HG03064 (cell line): ENCODE measurements around the gene NEU2.
"Not testable (repeated sequence)": the region's sequence is repeated elsewhere in the genome, so short reads cannot be mapped to it uniquely, and the experiment has no call there.

Source experiments
- ATAC-seq: cut with Tn5 transposase; IDR thresholded peaks from one replicate; pipeline ENCODE4 v1.9.1; 2021; ENCODE audit warnings: low read depth; ENCODE audit not compliant: unreplicated experiment

The NEU2 gene

DNA sequence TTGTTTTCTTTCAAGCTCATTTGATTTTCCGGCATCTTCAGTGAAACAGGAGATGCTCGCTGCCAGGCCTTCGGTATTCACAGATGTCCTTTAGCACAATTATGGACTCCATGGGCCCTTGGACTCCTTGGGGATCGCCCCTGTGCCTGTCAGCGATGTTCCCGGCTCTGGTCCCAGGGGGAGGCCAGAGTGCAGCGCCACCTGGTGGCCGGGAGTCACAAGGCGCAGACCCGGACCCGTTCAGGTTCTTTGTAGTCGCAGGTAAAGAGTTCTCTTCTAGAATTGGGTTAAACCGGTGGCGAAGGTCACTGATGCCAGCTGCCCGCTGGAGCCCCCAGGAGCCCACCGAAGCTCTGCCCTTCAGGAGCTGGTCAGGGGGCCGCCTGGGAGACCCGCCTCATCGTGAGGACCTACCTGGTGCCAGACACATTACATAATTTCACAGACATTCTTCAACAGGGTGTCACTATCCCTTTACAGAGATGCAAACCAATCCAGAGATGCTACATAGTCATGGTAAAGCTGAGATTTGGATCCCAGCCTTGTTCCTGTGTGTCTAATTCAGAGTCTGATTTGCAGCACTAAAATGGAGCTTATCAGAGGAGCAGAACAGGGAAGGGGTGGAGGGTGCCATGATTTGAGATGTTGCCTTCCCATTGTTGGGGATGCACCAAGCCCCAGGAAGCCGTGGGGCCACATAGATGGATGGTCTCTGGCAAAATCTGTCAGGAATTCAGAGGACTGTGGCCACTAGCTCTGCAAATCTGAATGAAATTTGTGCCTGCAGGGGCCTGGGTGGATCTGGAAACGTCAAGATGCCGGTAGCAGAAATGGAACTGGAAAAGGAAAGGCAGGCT lies 21.7 kb downstream of the NEU2 start:
- ATAC-seq, result no peak

DNA sequence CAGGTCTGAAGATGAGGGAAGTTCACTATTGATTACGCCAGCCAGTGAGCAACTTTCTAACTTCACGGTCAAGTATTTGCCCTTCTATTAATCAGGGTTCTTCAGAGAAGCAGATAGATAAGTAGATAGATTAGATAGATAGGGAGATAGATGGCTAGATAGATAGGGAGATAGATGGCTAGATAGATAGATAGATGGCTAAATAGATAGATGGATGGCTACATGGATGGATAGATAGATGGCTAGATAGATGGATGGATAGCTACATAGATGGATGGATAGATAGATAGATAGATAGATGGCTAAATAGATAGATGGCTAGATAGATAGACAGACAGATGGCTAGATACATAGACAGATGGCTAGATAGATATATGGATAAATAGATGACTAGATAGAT lies 22.9 kb downstream of the NEU2 start:
- ATAC-seq, result no peak

DNA sequence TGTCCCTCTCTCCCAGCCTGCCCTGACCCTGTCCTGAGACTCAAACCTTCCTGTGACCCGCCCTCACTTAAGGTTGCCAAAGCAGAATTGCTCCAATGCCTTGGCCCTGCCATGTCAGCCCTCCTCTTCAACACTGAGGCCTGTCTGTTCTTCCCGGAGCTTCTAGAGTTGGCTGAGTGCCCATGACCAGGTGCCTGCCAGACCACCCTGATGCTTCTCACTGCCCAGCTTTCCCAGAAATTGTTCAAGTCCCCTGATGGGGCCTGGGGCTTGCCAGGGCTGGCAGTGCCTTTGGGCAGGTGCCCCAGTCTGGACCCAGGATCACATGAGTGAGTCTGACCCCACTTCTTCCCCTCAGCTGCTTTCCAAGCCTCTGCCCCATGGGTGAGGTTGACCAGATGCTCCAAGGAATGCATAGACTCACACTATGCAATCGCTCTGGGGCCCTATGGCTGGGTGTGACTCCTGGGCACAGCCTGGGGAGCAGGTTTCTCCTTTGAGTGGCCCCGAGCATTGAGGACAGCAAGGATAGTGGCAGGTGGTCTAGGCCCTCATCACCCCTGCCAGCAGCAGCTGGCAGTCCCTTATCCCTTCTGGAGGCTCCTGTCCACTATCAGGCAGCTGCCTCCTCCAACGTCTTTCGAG lies 24.6 kb downstream of the NEU2 start:
- ATAC-seq, result no peak

DNA sequence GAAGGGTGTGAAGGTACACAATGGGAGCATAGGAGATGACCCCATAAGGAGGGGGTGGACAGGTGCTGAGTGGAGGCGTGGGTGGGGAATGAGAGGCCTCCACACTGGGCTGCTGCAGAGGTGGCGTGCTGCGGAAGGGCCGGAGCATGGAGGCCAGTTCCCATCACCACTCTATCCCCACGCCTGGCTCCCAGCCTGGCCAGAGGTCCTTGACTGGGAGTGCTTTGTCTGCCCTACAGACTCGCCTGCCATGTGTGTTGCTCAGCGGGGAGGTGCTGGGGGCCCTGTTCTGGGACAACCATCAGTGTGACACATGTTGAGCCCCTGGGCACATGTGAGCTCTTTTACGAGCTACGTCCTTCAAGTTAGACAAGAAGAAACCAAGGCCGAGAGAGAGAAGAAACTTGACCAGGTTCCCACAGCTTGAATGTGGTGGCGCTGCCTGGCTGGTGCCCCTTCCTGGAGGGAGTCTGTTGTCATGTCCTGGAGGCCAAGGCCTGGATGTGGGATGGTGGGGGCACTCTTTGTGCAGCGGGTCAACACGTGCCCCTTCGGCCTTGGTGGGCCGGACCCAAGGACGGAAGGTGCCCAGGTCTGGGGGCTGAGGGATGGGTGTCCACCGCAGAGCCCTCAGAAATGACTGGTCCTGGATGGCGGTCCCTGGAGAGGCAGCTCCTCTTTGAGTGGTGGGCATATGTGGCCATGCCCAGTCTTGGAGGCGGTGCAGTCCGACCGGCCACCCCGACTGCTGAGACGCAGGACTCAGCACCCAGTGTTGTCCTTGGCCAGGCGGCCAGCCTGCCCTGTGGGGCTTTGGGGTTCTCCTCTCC lies 26.5 kb downstream of the NEU2 start:
- ATAC-seq, result no peak

DNA sequence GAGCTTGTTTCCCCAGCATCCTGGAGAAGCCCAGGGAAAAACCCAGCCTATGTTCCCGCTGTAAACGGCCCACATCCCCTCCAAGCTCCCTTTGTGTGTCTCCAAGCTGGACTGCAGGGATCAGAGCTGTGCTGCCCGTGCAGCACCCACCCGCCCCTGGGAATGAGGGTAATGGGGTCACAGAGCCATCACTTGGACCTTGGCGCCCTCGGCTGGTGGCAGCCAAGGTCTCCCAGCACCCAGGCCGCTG lies 27.0 kb downstream of the NEU2 start:
- no peak for ATAC-seq

DNA sequence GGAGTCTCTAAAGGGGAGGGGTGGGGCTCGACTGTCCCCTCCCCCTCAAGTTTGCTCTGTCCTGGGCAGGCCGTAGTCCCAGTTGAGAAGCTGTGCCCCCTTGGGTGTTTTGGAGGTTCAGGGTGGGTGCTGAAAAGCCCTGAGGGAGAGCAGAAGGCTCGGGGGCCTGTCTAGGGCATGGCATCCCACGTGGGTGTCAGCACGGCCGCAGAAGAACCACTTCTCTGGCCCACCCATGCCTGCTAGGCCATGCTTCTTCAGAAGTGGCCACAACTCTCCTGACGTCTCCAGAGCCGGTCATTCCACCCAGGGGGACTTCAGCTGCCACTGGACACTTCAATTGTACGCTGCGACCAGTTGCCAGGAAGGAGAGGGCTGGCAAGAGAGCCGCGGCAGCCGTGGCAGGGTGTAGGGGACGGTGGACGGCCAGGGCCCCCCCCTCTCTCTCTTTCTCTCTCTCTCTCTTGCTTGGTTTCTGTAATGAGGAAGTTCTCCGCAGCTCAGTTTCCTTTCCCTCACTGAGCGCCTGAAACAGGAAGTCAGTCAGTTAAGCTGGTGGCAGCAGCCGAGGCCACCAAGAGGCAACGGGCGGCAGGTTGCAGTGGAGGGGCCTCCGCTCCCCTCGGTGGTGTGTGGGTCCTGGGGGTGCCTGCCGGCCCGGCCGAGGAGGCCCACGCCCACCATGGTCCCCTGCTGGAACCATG lies 27.5 kb downstream of the NEU2 start, which contains the start of gene INPP5D:
INPP5D (plus strand) TSS at position 546 of the 704 bp plus-strand sequence; CDS start at position 683, 137 bp downstream.
- peak; percentile 36 for ATAC-seq

DNA sequence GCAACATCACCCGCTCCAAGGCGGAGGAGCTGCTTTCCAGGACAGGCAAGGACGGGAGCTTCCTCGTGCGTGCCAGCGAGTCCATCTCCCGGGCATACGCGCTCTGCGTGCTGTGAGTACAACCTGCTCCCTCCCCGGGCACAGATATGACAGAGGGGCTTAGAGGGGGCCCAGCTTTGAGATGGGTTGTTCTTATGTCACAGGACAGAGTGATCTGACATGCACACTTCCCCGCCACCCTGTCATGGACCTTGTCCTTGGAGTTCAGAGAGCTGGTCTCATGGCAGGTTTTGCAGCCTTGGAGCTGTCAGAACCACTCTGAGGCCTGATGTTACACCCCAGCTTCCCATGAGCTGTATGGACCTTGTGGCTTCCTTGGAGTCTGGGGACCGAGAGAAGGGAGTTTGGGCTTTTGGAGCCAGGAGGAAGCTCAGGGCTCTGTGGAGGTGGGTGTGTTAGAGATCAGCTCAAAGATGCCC lies 28.1 kb downstream of the NEU2 start:
- no peak for ATAC-seq

DNA sequence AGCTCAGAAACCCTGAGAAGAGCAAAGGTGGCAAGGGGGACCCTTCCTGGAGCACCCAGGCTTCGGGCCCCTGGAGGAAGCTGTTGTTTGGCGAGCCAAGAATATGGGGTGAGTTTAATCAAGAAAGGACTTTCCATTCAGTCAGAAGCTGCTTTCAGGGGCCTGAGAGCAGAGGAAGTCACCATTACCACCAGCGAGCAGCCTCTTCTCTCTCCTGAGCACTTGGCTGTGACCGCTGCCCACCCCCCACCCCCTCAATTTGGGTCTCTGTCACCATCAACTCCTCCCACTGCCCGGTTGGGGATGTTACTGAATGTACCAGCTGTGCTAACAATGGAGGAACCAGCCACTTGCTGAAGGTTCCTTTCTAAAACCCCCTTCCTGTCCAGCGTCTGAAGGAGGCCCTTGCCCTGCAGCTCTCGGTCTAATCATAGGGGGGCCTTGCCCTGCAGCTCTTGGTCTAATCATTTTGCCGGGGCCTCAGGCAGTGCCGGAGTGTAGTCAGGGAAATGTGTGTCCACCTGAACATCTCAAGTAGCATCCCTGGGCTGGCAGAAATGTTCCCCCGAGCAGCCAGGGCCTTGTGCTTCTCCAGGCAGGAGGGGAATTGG lies 28.6 kb downstream of the NEU2 start:
- ATAC-seq, result no peak

DNA sequence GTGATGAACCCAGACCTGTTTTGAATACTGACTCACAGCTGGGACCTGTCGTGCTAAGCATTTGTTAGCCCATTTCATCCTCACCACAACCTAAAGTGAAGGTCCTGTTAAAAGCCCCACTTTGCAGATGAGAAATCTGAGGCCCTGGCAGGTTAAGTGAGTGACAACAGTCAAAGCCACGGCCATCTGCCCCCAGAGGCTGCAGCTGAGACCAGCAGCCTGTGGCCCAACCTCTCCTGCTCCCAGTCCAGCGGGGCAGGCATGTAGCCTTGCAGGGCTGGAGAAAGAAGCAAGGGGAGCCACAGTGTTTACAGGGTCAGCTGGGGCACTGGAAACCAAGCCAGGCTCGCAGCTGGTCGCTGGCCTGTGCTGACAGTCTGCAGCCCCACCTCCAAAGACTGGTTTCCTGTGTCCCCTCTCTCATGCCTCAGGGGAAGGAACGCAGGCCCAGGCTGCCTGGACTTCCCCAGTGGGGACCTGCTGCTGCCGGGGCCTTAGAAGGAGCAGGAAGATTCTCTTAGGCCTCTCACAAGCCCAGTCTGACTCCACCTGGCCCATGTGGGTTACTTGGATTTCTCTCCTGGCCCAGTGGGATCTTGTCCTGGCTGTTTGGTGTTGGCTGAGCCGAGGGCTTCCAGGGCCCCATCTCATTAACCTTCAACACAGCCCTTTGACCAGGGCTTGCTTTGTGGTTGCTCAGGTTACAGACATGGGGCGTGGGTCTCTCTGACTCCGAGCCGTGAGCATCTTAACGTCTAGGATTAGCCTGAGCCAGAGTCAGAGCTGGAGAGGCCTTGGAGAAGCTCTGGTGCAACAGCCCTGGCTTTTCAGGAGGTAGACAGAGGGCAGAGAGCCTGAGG lies 29.3 kb downstream of the NEU2 start:
- no peak for ATAC-seq

DNA sequence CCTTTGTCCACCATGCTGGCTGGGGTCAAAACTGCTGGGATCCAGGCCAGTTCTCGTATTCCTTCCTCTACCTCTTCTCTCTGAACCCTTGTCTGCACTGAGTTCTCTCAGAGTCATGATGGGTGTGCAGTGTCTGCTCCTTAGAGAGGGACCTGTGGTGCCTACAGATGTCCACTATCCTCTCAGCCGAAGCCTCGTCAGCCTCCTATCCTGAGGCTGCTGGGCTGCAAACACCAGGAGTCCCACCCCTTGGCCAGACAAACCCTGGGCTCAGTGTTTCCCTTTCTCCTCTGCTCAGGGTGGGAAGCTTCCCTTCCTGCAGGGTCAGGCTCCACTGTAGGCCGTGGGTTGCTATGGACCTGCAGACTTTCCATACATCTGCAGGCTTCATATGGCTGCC lies 30.0 kb downstream of the NEU2 start:
- ATAC-seq, result no peak

DNA sequence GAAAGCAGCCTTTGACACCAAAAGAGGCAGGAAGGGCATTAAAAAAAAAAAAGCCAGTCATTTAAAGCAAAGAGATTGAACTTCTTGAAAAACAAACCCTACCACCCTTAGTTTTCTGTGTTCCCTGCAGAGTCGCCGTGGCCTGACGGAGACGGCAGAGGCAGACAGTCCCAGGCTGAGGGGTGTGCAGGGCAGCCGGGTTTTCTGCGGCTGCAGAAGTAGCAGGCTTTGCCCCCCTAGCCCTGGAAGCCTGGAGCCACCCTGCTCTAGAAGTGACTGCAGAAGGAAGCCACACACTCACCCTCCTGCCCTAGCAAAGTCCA lies 30.4 kb downstream of the NEU2 start:
- ATAC-seq, result no peak

DNA sequence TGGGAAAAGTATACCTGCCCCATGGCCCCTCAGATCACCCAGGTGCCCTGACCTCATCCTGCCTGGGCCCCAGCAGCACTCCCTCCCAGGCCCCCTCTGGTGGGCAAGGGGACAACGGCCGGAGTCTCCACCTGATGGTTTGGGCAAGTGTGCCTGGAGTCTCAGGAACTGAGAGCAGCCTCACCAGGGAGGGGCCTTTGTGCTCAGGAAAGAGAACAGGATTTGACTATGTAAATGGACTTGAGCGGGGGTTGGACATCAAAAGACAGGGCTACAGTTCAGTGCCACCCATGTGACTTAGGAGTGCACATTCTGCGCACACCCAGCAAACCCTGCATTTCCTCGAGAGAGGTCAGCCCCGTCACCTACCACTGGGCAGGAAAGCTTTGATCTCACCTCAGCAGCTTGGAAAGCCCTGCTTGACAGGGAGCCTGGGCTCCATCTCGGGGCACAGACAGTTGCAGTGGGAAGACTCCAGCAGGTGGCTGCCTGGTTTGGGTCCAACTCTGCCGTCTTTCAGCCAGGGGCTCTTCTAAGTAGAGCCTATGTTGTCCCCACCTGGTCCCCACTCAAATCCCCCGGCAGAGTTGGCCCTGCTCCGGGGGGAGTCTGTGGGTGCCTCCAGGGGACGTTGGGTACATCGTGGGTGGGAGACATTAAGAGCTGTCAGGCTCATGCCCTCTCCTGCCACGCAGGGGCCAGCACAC lies 30.9 kb downstream of the NEU2 start:
- peak; percentile 44 for ATAC-seq

DNA sequence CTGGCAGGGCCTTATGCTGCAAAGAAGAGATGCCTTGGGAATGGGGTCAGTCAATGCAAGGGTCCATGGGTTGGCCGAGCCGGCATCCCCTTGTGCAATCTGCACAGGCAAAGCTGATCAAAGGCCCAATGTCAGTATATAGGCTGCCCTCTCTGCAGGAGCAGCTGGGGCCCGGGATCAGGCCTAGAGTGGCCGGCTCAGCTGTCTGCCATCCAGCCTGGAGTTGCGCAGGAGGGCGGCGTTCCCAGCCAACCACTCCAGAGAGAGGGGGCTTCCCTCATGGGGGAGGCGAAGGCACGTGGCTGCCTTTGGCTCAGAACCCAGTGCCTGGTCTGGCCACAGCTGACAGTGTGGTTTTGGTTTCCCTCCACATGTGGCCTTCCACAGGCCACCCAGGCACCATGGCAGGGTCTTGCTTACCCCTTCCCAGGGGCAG lies 31.5 kb downstream of the NEU2 start:
- no peak for ATAC-seq

DNA sequence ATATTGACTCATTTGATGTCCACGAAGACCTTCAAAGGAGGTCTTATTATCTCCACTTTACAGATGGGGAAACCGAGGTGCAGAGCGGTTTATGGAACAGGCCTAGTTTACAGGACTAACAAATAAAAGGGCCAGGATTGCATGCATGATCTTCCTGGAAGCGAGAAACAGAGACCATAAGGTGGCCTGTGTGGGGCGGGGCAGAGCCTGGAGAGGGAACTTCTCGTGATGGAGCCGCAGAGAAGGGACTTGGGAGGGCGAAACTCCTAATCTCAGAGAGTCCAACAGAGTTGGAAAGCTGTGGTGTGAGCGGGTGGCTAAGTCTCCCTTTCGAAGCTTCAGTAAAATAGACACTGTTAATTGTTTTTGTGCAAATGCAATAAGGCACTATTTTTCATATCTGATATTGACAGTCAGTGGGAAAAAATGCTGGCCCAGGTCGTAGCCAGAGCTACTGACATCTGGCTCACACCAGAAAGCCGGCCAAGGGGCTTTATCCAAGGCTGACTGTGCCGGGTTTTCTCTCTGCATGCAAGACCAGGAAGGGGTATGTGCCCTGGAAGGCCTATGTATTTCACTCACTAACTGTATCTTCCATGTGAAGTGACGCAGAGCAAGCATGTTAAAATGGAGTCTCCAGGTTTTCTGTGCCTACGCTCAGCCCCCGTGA lies 32.2 kb downstream of the NEU2 start:
- ATAC-seq, result no peak

DNA sequence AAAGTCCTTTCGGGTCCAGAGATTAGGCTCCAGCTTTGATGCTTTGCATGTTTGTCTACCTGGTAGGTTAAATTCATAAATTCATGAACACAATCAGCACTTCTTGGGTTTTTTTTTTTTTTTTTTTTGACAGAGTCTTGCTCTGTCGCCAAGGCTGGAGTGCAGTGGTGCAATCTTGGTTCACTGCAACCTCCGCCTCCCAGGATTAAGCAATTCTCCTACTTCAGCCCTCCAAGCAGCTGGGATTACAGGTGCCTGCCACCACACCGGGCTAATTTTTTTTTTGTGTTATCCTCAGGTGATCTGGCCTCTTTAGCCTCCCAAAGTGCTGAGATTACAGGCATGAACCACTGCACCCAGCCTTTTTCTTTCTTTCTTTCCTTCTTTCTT lies 32.7 kb downstream of the NEU2 start:
- ATAC-seq, result not testable (repeated sequence)

DNA sequence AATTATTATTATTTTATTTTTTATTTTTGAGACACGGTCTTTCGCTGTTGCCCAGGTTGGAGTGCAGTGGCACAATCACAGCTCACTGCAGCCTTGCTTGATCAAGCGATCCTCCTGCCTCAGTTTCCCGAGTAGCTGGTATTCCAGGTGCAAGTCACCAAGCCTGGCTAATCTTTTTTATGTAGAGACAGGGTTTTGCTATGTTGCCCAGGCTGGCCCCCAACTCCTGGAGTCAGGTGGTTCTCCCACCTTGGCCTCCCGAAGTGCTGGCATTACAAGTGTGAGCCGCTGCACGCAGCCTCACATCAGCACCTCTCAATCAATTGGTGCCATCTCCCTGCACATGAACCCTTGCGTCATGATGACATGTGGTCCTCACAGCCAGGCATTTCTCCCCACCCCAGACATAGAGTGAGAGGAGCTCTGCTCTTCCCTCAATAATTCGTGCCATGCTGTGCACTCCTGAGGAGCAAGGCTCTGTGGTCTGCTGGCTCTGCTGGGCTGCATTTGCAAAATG lies 33.5 kb downstream of the NEU2 start:
- no peak for ATAC-seq

DNA sequence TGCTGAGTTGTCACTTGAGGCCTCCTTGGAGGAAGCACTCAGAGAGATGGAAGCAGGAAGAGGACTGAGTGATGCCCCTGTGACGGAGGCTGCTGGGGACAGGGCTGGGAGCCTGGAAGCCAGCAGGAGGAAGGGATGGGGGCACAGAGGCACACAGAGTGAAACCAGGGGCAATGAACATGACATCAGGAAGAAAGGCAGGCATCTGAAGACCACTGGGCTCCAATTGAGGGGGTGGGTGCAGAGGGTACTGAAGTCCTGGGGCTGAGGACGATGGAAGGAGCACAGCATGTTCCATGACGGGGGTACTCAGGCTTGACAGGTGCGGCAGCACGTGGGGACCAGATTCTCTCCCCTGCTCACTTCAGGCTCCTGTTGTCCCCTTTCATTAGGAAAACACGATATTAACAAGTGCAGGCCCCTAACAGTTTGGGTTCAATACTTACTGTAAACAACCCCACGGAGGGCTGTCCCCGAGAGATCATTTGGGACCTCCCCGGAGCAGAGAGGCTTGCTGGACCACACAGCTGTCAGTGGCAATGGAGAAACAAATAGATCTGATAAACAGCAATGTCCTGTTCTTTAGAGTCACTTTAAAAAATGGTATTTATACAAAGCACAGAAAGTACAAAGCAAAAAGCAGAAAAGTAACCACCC lies 36.4 kb downstream of the NEU2 start:
- no peak for ATAC-seq

DNA sequence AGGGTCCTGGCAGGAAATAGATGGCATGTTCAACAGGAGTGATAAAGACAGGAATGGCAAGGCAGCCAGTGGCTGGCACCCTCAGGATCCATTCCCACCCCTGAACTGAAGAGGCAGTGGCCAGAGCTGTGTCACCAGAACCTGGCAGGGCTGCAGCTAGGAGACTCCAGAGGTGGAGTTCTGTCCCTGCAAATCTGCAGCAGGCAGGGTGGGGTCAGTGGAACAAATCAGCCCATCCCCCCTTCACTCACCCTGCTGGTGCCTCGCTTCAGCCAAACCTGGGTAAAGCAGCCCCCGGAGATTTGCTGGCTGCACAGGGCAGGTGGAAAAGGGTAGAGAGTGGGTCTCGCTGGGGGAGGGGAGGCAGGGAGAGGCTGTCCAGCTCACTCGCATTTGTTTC lies 40.4 kb downstream of the NEU2 start:
- no peak for ATAC-seq
